Measurements from ENCODE around the gene PRKCH. TPM values are rescaled to one million over a fixed set of nuclear protein-coding genes. Genes with fewer than 3 reads are reported as not detected.

Gene PRKCH
- total and polyA plus RNA-seq, 2 of the 13 experiments (the other 11 are each of a cell fraction or from before 2014, with no cell fraction given): 0.48 to 1.3 TPM

DNA sequence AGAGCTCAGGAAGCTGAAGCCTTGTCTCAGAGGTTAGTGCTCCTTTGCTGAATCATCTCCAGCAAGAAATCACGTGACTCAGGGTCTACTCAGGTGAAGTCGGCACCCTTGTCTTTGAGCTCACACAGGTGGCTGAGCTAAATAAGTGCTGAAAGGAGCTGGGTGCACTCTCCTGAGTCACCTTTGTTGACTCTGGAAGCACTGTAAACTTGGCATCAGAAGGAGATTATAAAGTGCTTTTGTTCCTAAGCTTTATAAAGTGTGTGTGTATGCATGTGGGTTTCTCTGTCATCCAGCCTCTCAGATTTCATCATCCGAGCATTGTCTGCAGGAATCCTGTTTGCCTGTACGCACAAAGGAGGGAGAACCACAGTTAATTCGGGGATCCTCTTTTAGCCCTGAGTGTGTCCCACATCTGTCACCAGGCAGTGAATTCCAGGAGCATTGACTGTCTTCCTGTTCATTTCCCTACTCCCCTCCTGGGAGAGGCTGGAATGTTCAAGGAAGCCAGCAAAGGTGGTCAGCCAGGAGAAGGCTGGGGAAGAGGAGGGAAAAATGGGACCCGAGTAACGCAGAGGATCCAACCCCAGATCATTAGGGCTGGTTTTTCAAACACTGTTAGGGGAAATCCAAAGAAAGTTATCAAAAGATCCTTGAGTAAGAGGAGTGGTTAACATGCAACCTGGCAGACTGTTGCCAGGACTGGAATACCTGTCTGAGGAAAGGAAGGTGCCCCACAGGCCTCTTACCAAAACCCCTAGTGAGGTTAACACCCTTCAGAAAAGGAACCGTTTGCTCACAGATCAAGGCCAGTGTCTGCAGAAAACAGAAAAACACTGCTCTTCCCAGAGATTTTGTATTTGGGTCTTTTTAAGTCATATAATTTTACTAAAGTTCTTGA, 216.4 kb downstream of the PRKCH start (continued):
- TF ChIP-seq, protein P1, sequence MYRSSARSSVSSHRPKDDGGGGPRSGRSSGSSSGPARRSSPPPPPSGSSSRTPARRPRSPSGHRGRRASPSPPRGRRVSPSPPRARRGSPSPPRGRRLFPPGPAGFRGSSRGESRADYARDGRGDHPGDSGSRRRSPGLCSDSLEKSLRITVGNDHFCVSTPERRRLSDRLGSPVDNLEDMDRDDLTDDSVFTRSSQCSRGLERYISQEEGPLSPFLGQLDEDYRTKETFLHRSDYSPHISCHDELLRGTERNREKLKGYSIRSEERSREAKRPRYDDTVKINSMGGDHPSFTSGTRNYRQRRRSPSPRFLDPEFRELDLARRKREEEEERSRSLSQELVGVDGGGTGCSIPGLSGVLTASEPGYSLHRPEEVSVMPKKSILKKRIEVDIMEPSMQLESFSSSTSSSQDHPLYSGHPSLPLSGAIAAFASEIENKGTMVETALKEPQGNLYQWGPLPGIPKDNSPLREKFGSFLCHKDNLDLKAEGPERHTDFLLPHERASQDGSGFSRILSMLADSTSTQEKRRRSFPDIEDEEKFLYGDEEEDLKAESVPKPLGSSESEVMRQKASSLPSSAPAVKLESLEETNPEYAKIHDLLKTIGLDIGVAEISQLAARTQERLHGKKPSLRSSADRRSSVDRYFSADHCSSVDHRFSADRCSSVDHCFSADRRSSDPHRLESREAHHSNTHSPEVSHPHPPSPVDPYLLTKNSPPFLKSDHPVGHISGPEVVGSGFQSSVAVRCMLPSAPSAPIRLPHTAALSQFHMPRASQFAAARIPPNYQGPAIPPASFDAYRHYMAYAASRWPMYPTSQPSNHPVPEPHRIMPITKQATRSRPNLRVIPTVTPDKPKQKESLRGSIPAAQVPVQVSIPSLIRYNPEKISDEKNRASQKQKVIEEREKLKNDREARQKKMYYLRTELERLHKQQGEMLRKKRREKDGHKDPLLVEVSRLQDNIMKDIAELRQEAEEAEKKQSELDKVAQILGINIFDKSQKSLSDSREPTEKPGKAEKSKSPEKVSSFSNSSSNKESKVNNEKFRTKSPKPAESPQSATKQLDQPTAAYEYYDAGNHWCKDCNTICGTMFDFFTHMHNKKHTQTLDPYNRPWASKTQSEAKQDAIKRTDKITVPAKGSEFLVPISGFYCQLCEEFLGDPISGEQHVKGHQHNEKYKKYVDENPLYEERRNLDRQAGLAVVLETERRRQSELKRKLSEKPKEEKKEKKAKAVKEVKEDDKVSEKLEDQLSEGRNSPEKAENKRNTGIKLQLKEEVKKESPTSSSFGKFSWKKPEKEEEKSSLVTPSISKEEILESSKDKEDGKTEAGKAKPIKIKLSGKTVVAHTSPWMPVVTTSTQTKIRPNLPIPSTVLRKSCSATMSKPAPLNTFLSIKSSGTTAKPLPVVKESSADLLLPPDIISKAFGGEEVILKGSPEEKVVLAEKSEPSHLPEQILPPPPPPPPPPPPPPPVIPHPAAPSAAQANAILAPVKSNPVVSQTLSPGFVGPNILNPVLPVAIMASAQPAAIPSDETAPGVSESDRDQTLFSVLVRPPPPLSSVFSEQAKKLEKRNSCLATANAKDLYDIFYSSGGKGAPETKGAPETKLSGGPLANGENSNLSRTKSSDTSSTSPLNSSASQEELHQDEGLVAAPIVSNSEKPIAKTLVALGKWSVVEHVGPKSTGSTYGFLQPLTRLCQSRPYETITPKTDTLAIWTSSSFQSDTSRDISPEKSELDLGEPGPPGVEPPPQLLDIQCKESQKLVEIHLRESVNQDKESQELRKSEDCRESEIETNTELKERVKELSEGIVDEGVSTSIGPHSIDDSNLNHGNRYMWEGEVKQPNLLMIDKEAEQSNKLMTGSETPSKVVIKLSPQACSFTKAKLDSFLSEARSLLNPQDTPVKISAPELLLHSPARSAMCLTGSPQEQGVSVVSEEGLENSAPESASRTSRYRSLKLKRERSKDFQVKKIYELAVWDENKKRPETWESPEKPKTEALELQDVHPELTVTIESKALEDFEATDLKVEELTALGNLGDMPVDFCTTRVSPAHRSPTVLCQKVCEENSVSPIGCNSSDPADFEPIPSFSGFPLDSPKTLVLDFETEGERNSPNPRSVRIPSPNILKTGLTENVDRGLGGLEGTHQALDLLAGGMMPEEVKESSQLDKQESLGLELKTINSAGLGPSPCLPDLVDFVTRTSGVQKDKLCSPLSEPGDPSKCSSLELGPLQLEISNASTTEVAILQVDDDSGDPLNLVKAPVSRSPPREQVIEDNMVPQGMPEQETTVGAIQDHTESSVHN (CRISPR knock-in tag; IDR thresholded peaks at IDR 0.05): peak; percentile 40; the same call in 1 of the 2 replicates
- no peak for TF ChIP-seq ZNF569 (CRISPR knock-in tag; IDR thresholded peaks at IDR 0.05; ENCODE audit: borderline replicate concordance)
- TF ChIP-seq, protein P2, sequence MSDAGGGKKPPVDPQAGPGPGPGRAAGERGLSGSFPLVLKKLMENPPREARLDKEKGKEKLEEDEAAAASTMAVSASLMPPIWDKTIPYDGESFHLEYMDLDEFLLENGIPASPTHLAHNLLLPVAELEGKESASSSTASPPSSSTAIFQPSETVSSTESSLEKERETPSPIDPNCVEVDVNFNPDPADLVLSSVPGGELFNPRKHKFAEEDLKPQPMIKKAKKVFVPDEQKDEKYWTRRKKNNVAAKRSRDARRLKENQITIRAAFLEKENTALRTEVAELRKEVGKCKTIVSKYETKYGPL (CRISPR knock-in tag; IDR thresholded peaks at IDR 0.05): no peak
- peak; percentile 69 for TF ChIP-seq MED8 (CRISPR knock-in tag; IDR thresholded peaks at IDR 0.05; ENCODE audit: insufficient replicate concordance)
- TF ChIP-seq ZNF329 (CRISPR knock-in tag; IDR thresholded peaks at IDR 0.05; ENCODE audit: low read depth): no peak
- TF ChIP-seq CEBPB (IDR thresholded peaks at IDR 0.05; ENCODE audit: borderline replicate concordance, low read depth, low read length): peak; percentile 87
- no peak; the same call in 1 of the 2 replicates for TF ChIP-seq ZNF891 (CRISPR knock-in tag; IDR thresholded peaks at IDR 0.05)
- TF ChIP-seq, protein P3, sequence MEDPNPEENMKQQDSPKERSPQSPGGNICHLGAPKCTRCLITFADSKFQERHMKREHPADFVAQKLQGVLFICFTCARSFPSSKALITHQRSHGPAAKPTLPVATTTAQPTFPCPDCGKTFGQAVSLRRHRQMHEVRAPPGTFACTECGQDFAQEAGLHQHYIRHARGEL (CRISPR knock-in tag; IDR thresholded peaks at IDR 0.05): no peak
- TF ChIP-seq, protein P4, sequence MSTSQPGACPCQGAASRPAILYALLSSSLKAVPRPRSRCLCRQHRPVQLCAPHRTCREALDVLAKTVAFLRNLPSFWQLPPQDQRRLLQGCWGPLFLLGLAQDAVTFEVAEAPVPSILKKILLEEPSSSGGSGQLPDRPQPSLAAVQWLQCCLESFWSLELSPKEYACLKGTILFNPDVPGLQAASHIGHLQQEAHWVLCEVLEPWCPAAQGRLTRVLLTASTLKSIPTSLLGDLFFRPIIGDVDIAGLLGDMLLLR (CRISPR knock-in tag; IDR thresholded peaks at IDR 0.05): no peak
- TF ChIP-seq, protein P5, sequence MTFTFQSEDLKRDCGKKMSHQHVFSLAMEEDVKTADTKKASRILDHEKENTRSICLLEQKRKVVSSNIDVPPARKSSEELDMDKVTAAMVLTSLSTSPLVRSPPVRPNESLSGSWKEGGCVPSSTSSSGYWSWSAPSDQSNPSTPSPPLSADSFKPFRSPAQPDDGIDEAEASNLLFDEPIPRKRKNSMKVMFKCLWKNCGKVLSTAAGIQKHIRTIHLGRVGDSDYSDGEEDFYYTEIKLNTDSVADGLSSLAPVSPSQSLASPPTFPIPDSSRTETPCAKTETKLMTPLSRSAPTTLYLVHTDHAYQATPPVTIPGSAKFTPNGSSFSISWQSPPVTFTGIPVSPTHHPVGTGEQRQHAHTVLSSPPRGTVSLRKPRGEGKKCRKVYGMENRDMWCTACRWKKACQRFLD (CRISPR knock-in tag; IDR thresholded peaks at IDR 0.05; ENCODE audit: borderline replicate concordance): no peak
- TF ChIP-seq THYN1 (CRISPR knock-in tag; IDR thresholded peaks at IDR 0.05; ENCODE audit: borderline replicate concordance, low read depth): no peak
- TF ChIP-seq KDM1A (CRISPR knock-in tag; IDR thresholded peaks at IDR 0.05): no peak
- TF ChIP-seq, protein P6, sequence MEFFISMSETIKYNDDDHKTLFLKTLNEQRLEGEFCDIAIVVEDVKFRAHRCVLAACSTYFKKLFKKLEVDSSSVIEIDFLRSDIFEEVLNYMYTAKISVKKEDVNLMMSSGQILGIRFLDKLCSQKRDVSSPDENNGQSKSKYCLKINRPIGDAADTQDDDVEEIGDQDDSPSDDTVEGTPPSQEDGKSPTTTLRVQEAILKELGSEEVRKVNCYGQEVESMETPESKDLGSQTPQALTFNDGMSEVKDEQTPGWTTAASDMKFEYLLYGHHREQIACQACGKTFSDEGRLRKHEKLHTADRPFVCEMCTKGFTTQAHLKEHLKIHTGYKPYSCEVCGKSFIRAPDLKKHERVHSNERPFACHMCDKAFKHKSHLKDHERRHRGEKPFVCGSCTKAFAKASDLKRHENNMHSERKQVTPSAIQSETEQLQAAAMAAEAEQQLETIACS (CRISPR knock-in tag; IDR thresholded peaks at IDR 0.05): no peak
- TF ChIP-seq ZNF460 (CRISPR knock-in tag; IDR thresholded peaks at IDR 0.05; ENCODE audit: borderline replicate concordance): no peak
- TF ChIP-seq RAD51 (IDR thresholded peaks at IDR 0.05; ENCODE audit: borderline replicate concordance): peak; percentile 96
